ENCODE measurements around the gene PRR19.

Gene PRR19

DNA sequence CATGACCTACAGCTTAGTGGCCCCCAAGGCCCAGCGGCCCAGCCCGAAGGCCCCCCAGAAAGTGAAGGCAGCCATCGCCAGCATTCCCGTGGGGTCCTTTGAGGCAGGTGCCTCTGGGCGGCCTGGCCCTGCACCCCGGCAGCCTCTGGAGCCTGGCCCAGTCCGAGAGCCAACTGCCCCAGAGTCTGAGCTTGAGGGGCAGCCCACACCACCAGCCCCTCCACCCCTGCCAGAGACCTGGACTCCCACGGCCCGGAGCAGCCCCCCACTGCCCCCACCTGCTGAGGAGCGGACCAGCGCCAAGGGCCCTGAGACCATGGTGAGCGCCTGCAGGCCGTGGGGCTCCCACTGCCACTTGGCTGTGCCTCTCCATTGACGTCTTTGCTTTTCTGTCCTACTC is 9.0 kb upstream of the PRR19 start:
- TF ChIP-seq, protein P1, sequence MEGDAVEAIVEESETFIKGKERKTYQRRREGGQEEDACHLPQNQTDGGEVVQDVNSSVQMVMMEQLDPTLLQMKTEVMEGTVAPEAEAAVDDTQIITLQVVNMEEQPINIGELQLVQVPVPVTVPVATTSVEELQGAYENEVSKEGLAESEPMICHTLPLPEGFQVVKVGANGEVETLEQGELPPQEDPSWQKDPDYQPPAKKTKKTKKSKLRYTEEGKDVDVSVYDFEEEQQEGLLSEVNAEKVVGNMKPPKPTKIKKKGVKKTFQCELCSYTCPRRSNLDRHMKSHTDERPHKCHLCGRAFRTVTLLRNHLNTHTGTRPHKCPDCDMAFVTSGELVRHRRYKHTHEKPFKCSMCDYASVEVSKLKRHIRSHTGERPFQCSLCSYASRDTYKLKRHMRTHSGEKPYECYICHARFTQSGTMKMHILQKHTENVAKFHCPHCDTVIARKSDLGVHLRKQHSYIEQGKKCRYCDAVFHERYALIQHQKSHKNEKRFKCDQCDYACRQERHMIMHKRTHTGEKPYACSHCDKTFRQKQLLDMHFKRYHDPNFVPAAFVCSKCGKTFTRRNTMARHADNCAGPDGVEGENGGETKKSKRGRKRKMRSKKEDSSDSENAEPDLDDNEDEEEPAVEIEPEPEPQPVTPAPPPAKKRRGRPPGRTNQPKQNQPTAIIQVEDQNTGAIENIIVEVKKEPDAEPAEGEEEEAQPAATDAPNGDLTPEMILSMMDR (IDR thresholded peaks at IDR 0.05; ENCODE audit: low read length, missing control alignments) = no peak
- no peak overlapping the region for H3K4me3 ChIP-seq (replicated peaks; ENCODE audit: low read depth, low read length)
- DNase-seq (ENCODE audit: low read depth) = no peak

DNA sequence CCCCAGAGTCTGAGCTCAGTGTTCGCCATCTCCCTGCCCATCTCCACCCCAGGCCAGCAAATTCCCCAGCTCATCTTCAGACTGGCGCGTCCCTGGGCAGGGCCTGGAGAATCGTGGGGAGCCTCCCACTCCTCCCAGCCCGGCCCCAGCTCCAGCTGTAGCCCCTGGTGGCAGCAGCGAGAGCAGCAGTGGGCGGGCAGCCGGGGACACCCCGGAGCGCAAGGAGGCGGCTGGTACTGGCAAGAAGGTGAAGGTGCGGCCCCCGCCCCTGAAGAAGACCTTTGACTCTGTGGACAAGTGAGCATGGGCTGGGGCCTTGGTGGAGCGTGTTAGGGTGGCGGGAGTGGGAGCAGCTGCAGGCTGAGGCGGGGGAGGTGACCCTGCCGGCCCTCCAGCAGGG is 8.4 kb upstream of the PRR19 start:
- no peak for DNase-seq (ENCODE audit: low read depth)
- TF ChIP-seq, protein P1 (IDR thresholded peaks at IDR 0.05; ENCODE audit: low read length, missing control alignments) = peak; percentile 2
- H3K4me3 ChIP-seq (replicated peaks; ENCODE audit: low read depth, low read length) = no peak overlapping the region

DNA sequence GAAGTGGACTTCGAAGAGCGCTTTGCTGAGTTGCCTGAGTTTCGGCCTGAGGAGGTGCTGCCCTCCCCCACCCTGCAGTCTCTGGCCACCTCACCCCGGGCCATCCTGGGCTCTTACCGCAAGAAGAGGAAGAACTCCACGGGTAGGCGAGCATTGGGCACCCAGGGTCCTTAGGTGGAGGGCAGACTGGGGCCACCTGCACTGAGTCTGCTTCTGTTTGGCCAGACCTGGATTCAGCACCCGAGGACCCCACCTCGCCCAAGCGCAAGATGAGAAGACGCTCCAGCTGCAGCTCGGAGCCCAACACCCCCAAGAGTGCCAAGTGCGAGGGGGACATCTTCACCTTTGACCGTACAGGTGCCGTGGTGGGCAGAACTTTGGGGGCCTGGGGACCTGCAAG is 8.0 kb upstream of the PRR19 start:
- DNase-seq (ENCODE audit: low read depth) = no peak
- TF ChIP-seq, protein P1 (IDR thresholded peaks at IDR 0.05; ENCODE audit: low read length, missing control alignments) = no peak
- no peak overlapping the region for H3K4me3 ChIP-seq (replicated peaks; ENCODE audit: low read depth, low read length)

DNA sequence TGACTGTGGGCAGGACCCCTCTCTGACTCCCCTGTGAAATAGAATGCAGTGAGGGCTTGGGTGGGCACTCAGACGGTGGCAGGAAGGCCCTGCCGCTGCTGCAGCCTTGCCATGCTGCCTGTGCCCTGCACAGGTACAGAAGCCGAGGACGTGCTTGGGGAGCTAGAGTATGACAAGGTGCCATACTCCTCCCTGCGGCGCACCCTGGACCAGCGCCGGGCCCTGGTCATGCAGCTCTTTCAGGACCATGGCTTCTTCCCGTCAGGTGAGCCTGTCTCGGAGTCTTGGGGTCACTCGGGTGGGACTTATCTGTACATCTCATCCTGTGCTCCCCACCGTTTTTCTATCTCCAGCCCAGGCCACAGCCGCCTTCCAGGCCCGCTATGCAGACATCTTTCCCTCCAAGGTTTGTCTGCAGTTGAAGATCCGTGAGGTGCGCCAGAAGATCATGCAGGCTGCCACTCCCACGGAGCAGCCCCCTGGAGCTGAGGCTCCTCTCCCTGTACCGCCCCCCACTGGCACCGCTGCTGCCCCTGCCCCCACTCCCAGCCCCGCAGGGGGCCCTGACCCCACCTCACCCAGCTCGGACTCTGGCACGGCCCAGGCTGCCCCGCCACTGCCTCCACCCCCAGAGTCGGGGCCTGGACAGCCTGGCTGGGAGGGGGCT is 7.3 kb upstream of the PRR19 start:
- TF ChIP-seq, protein P1 (IDR thresholded peaks at IDR 0.05; ENCODE audit: low read length, missing control alignments) = no peak
- no peak overlapping the region for H3K4me3 ChIP-seq (replicated peaks; ENCODE audit: low read depth, low read length)
- no peak for DNase-seq (ENCODE audit: low read depth)

DNA sequence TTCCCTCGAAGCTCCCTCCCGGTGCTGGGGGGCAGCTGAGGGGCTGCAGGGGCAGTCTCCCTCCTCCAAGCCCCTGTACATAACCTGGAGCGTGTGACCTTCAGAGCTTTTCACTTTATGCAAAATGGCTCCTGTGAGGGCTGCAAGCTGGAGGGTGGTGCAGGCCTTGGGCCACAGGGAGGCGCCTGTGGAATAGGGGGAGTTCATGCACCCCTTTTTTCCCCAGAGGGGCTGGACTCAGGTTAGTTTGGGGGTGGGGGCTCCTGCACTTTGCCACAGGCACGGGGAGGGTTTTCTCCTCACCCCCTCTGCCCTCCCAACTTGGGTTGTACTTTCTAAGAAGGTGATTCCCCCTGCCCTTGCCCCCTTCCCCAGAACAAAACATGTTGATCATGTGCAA is 6.6 kb upstream of the PRR19 start:
- TF ChIP-seq, protein P1 (IDR thresholded peaks at IDR 0.05; ENCODE audit: low read length, missing control alignments) = no peak
- H3K4me3 ChIP-seq (replicated peaks; ENCODE audit: low read depth, low read length) = no peak overlapping the region
- DNase-seq (ENCODE audit: low read depth) = no peak

DNA sequence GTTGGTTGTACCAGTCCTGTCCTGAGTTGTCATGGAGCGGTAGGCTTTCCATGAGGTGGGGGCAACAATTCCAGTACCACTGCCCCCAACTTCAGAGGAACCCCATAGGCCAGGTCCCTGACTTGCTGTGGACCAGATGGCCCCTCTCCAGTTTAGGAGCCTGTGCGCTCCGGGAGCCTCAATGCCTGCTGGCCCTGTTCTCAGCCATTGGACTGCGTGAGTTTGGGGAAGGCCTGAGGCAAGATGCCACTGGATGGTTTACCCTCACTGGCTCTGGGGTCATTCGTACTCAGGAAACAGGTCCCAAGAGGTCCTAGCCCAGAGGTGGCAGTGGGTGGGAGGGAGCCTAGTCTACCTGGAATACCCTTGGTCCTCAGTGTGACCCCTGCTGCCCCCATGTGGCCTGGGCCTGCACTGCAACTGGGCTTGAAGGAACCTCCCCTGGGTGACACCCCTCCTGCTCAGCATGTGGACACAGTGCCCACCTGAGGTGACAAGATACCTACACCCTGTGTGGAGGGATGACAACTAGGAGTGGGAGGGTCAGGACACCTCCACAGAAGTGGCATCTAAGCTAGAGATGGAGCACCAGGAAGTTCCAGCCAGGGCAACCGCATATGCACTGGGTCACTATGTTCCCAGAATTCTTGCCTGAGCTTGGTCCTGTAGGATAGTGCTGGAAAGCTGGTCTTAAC is 6.0 kb upstream of the PRR19 start:
- TF ChIP-seq, protein P1 (IDR thresholded peaks at IDR 0.05; ENCODE audit: low read length, missing control alignments) = peak; percentile 95
- no peak overlapping the region for H3K4me3 ChIP-seq (replicated peaks; ENCODE audit: low read depth, low read length)
- peak; percentile 66 for DNase-seq (ENCODE audit: low read depth)

DNA sequence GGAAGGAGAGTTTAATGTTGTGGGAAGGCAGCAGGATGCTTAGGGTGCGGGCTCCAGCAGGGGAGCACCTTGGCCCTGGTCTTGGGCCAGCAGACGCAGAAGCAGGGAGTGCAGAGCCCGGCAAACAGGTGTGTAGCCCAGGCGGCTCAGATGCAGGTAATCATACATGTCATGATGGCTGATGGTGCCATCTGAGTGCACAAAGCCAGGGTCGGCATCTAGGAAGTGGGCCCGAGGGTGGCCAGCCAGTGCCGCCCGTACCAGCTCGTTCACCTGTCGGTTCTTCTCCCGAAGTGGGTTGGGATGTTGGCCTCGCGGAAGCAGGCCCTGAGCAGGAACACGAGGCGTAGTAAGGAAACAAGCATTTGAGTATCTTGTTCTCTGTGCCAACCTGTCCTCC is 4.9 kb upstream of the PRR19 start:
- no peak for DNase-seq (ENCODE audit: low read depth)
- TF ChIP-seq, protein P1 (IDR thresholded peaks at IDR 0.05; ENCODE audit: low read length, missing control alignments) = no peak
- H3K4me3 ChIP-seq (replicated peaks; ENCODE audit: low read depth, low read length) = no peak overlapping the region
